Keratinocyte (primary cell): ENCODE measurements around the gene DIP2C. TPM values are rescaled to one million over a fixed set of nuclear protein-coding genes. Genes with fewer than 3 reads are reported as not detected.
A peak's percentile ranks its signal among the peaks of the same experiment; 100 is the strongest.

Experiments used
- DNase-seq: peaks from one replicate; pipeline ENCODE4 v3.0.0-alpha.2; 2011; ENCODE audit warnings: low read depth, missing footprints, low spot score
- FAIRE-seq: peaks from 2 replicates; lab custom pipeline; 2011; peaks lifted over from hg19 to GRCh38; lab: Jason Lieb, UNC
- H2AFZ ChIP-seq: 2 replicates; pipeline ENCODE4 v1.6.0; 2012; ENCODE audit warnings: low read length, control low read depth, inconsistent platforms; ENCODE audit not compliant: control insufficient read depth
- H3K27ac ChIP-seq: 2 replicates; pipeline ENCODE4 v1.5.1; 2011; ENCODE audit warnings: low read length; ENCODE audit not compliant: control insufficient read depth, insufficient read depth
- H3K27me3 ChIP-seq: 3 replicates; pipeline ENCODE4 v1.6.0; 2011; ENCODE audit warnings: low read length; ENCODE audit not compliant: control insufficient read depth, insufficient read depth; ENCODE audit errors: extremely low read depth
- H3K36me3 ChIP-seq, 2 experiments: 2 replicates in 1 of 2; 3 replicates in 1 of 2; pipeline ENCODE4 v1.5.1; 2011; ENCODE audit warnings: low read length in 2 of 2, mild to moderate bottlenecking in 1 of 2; ENCODE audit not compliant: control insufficient read depth in 2 of 2, insufficient read depth in 2 of 2; ENCODE audit errors: extremely low read depth in 1 of 2
- H3K4me1 ChIP-seq: 3 replicates; pipeline ENCODE4 v1.5.1; 2011; ENCODE audit warnings: low read length; ENCODE audit not compliant: control insufficient read depth, insufficient read depth; ENCODE audit errors: extremely low read depth
- H3K4me2 ChIP-seq: 3 replicates; pipeline ENCODE4 v1.6.0; 2011; ENCODE audit warnings: low read depth, low read length; ENCODE audit not compliant: control insufficient read depth, insufficient read depth; ENCODE audit errors: extremely low read depth
- H3K4me3 ChIP-seq, 3 experiments: fragments of 200-600 bp in 1 of 3; sonication (generic) in 1 of 3; 2 replicates in 2 of 3; 3 replicates in 1 of 3; pipeline ENCODE4 v1.5.1; 2011 to 2016; ENCODE audit warnings: low read length in 3 of 3, mild to moderate bottlenecking in 3 of 3, control low read depth in 2 of 3, inconsistent platforms in 1 of 3, low read depth in 1 of 3, mixed read lengths in 1 of 3, mixed run types in 1 of 3, moderate library complexity in 1 of 3; ENCODE audit not compliant: control insufficient read depth in 2 of 3, insufficient read depth in 2 of 3; ENCODE audit errors: extremely low read depth in 1 of 3
- H3K79me2 ChIP-seq: 2 replicates; pipeline ENCODE4 v1.6.0; 2012; ENCODE audit warnings: low read length; ENCODE audit not compliant: control insufficient read depth, insufficient read depth
- H3K9ac ChIP-seq: 3 replicates; pipeline ENCODE4 v1.6.0; 2011; ENCODE audit warnings: low read length; ENCODE audit not compliant: control insufficient read depth, insufficient read depth; ENCODE audit errors: extremely low read depth
- H3K9me1 ChIP-seq: 3 replicates; pipeline ENCODE4 v1.6.0; 2011; ENCODE audit warnings: low read length; ENCODE audit not compliant: control insufficient read depth, insufficient read depth; ENCODE audit errors: extremely low read depth
- H3K9me3 ChIP-seq: 2 replicates; pipeline ENCODE4 v1.5.1; 2012; ENCODE audit warnings: low read depth, low read length; ENCODE audit not compliant: control insufficient read depth
- H4K20me1 ChIP-seq: 3 replicates; pipeline ENCODE4 v1.6.0; 2011; ENCODE audit warnings: low read length; ENCODE audit not compliant: control insufficient read depth, insufficient read depth; ENCODE audit errors: extremely low read depth
- CTCF ChIP-seq, 3 experiments: IDR thresholded peaks in 1 of 3; conservative IDR thresholded peaks in 1 of 3; optimal IDR thresholded peaks in 1 of 3; 2 replicates in 2 of 3; 3 replicates in 1 of 3; pipeline versions ENCODE3 to v1.5.1; 2011; ENCODE audit warnings: low read length in 3 of 3, mild to moderate bottlenecking in 3 of 3, moderate library complexity in 2 of 3, control low read depth in 1 of 3, inconsistent platforms in 1 of 3; ENCODE audit not compliant: insufficient read depth in 2 of 3; ENCODE audit errors: extremely low read depth in 1 of 3
- EZH2 ChIP-seq: IDR thresholded peaks from one replicate; pipeline ENCODE4 v1.6.1; 2012; ENCODE audit warnings: inconsistent platforms, mild to moderate bottlenecking, low read length, moderate library complexity
- dilution Hi-C: fragments of 300-500 bp; cut with MboI; formaldehyde crosslinking; loops from one replicate; pipeline ENCODE4 v1.7.0; 2020; ENCODE audit warnings: low sequenced_read_pairs; ENCODE audit not compliant: extremely low pct_ligation_motif_present
- polyA plus RNA-seq, 5 experiments: library from polyadenylated mRNA; depleted of rRNA in 3 of 5; stranded (reverse) in 3 of 5; stranded (forward) in 1 of 5; unstranded in 1 of 5; fragments of >200 nt; gene quantifications; 1 replicate in 1 of 5; 2 replicates in 3 of 5; 3 replicates in 1 of 5; pipeline versions ENCODE4 v1.2.1 to v1.2.3, GENCODE V29; 2011 to 2012; ENCODE audit warnings: missing spikeins in 2 of 5, low read depth in 1 of 5, low replicate concordance in 1 of 5

DIP2C gene
- polyA plus RNA-seq, 1 donor (not counting 4 experiments of a cell fraction or from before 2014, with no cell fraction given): 1.3 TPM

- Histone ChIP-seq H3K9me1 (no peaks in the 10 kb centered on the region), H3K4me2 (no peak overlapping the region), H3K9ac (no peak overlapping the region), H3K4me3 (no peak overlapping the region), H3K36me3 (no peaks in the 10 kb centered on the region), H3K27me3 (no peaks in the 10 kb centered on the region), H3K9me3 (no peaks in the 10 kb centered on the region), H4K20me1 (no peaks in the 10 kb centered on the region), H2AFZ (no peak overlapping the region), H3K27ac (no peak overlapping the region), H3K79me2 (no peaks in the 10 kb centered on the region), H3K4me1 (peaks cover 21% of the 10 kb centered on the region)
- dilution Hi-C loops: no loop called here
- FAIRE-seq (no peak), DNase-seq (no peak)
- TF ChIP-seq EZH2: no peak
These were observed 74.5 kb downstream of the DIP2C start for GRCh38 chr10:614790-615582.

GRCh38 chr10:614139-614711 is 75.2 kb downstream of the DIP2C start:
- Histone ChIP-seq H3K4me3 (no peak overlapping the region), H4K20me1 (no peaks in the 10 kb centered on the region), H3K27ac (no peak overlapping the region), H3K27me3 (no peaks in the 10 kb centered on the region), H3K9me1 (no peaks in the 10 kb centered on the region), H3K4me1 (peaks cover 21% of the 10 kb centered on the region), H3K4me2 (peak overlapping the region; percentile 22), H3K36me3 (no peaks in the 10 kb centered on the region), H3K9ac (no peak overlapping the region), H3K9me3 (no peaks in the 10 kb centered on the region), H3K79me2 (no peaks in the 10 kb centered on the region), H2AFZ (no peak overlapping the region)
- dilution Hi-C loops: no loop called here
- no peak for FAIRE-seq
- DNase-seq: no peak
- TF ChIP-seq EZH2 (no peak), CTCF (optimal IDR thresholded peaks at IDR 0.05 in 1 of 3, IDR thresholded peaks at IDR 0.05 in 1 of 3, conservative IDR thresholded peaks at IDR 0.05 in 1 of 3; ENCODE audit: extremely low read depth in 1 of 3, insufficient read depth in 2 of 3, low read length in 3 of 3) (no peak)
